WTC11 (cell line): ENCODE measurements around the gene PRM3. TPM values are rescaled to one million over a fixed set of nuclear protein-coding genes. Genes with fewer than 3 reads are reported as not detected.

ENCODE experiments used
- ATAC-seq: fragments of 200-7000 bp; cut with Tn5 transposase; 2 replicates; pipeline ENCODE4 v1.10.0; 2021; ENCODE audit warnings: mild to moderate bottlenecking, moderate library complexity
- CTCF ChIA-PET: fragments of 300-600 bp; sonication (Branson Sonifier 250); formaldehyde crosslinking; loops from one replicate; lab custom pipeline; 2021; ENCODE audit warnings: antibody characterized with exemption; lab: Charles Lee
- POLR2A ChIA-PET: fragments of 350-600 bp; sonication (Branson Sonifier 250); formaldehyde crosslinking; loops from one replicate; lab custom pipeline; 2021; ENCODE audit warnings: antibody characterized with exemption; lab: Charles Lee
- DNase-seq: peaks from one replicate; pipeline ENCODE4 v3.0.0; 2021; ENCODE audit warnings: low spot score
- H3K27ac Mint-ChIP-seq: 2 replicates; pipeline ENCODE4 v1.8.0; 2021; ENCODE audit warnings: mixed read lengths
- H3K27me3 Mint-ChIP-seq: 2 replicates; pipeline ENCODE4 v1.8.0; 2021; ENCODE audit warnings: low read depth, mild to moderate bottlenecking, moderate library complexity, mixed read lengths
- H3K36me3 Mint-ChIP-seq: 2 replicates; pipeline ENCODE4 v1.8.0; 2021; ENCODE audit warnings: mixed read lengths
- H3K4me1 Mint-ChIP-seq: 2 replicates; pipeline ENCODE4 v1.8.0; 2022; ENCODE audit warnings: mixed read lengths
- H3K4me3 Mint-ChIP-seq: 2 replicates; pipeline ENCODE4 v1.8.0; 2021; ENCODE audit warnings: mild to moderate bottlenecking, moderate library complexity, mixed read lengths
- H3K9me3 Mint-ChIP-seq: 2 replicates; pipeline ENCODE4 v1.8.0; 2021; ENCODE audit warnings: mixed read lengths
- AR ChIP-seq: fragments of 250-450 bp; sonication (Bioruptor Pico); IDR thresholded peaks from 2 replicates; pipeline ENCODE4 v1.9.0; 2021; ENCODE audit warnings: mild to moderate bottlenecking
- ELF4 ChIP-seq: sonication (generic); formaldehyde crosslinking; IDR thresholded peaks from 2 replicates; pipeline ENCODE4 v1.8.1; 2022; ENCODE audit warnings: low read depth, mild to moderate bottlenecking, moderate library complexity, missing genetic modification reagents
- FOXJ3 ChIP-seq: sonication (generic); formaldehyde crosslinking; IDR thresholded peaks from 2 replicates; pipeline ENCODE4 v1.9.0; 2021; ENCODE audit warnings: missing genetic modification reagents, mild to moderate bottlenecking, borderline replicate concordance
- FOXP1 ChIP-seq: sonication (generic); formaldehyde crosslinking; IDR thresholded peaks from 2 replicates; pipeline ENCODE4 v1.8.0; 2022; ENCODE audit warnings: missing genetic modification reagents, mild to moderate bottlenecking, moderate library complexity, borderline replicate concordance
- HMGXB4 ChIP-seq: sonication (generic); formaldehyde crosslinking; IDR thresholded peaks from 2 replicates; pipeline ENCODE4 v1.8.1; 2023; ENCODE audit warnings: mild to moderate bottlenecking, moderate library complexity, missing genetic modification reagents
- IRF1 ChIP-seq: sonication (generic); formaldehyde crosslinking; IDR thresholded peaks from 2 replicates; pipeline ENCODE4 v1.8.0; 2023; ENCODE audit warnings: missing genetic modification reagents
- JUN ChIP-seq: sonication (generic); formaldehyde crosslinking; IDR thresholded peaks from 2 replicates; pipeline ENCODE4 v1.8.0; 2023; ENCODE audit warnings: mild to moderate bottlenecking, missing genetic modification reagents
- MLX ChIP-seq: sonication (generic); formaldehyde crosslinking; IDR thresholded peaks from 2 replicates; pipeline ENCODE4 v1.8.1; 2023; ENCODE audit warnings: mild to moderate bottlenecking, missing genetic modification reagents, moderate library complexity
- NFATC4 ChIP-seq: fragments of 250-450 bp; sonication (Bioruptor Pico); IDR thresholded peaks from 2 replicates; pipeline ENCODE4 v1.9.0; 2021; ENCODE audit warnings: mild to moderate bottlenecking
- NR2C2 ChIP-seq: sonication (generic); formaldehyde crosslinking; IDR thresholded peaks from 2 replicates; pipeline ENCODE4 v1.8.0; 2022; ENCODE audit warnings: mild to moderate bottlenecking, missing genetic modification reagents
- SMAD3 ChIP-seq: sonication (generic); formaldehyde crosslinking; IDR thresholded peaks from 2 replicates; pipeline ENCODE4 v1.8.0; 2022; ENCODE audit warnings: missing genetic modification reagents, mild to moderate bottlenecking, borderline replicate concordance
- SMAD4 ChIP-seq: sonication (generic); formaldehyde crosslinking; IDR thresholded peaks from 2 replicates; pipeline ENCODE4 v1.8.0; 2022; ENCODE audit warnings: mild to moderate bottlenecking, missing genetic modification reagents
- SOX15 ChIP-seq: fragments of 250-450 bp; sonication (Bioruptor Pico); IDR thresholded peaks from 2 replicates; pipeline ENCODE4 v1.9.0; 2021; ENCODE audit warnings: mild to moderate bottlenecking
- SP1 ChIP-seq: sonication (generic); formaldehyde crosslinking; conservative IDR thresholded peaks from 2 replicates; pipeline ENCODE4 v1.8.1; 2022; ENCODE audit warnings: missing genetic modification reagents
- TEAD4 ChIP-seq: sonication (generic); formaldehyde crosslinking; IDR thresholded peaks from 2 replicates; pipeline ENCODE4 v1.8.0; 2022; ENCODE audit warnings: mild to moderate bottlenecking, missing genetic modification reagents
- ZNF232 ChIP-seq: sonication (generic); formaldehyde crosslinking; IDR thresholded peaks from 2 replicates; pipeline ENCODE4 v1.8.0; 2022; ENCODE audit warnings: mild to moderate bottlenecking, missing genetic modification reagents
- ZNF263 ChIP-seq: sonication (generic); formaldehyde crosslinking; IDR thresholded peaks from 2 replicates; pipeline ENCODE4 v1.8.1; 2022; ENCODE audit warnings: low read depth, mild to moderate bottlenecking, moderate library complexity, missing genetic modification reagents
- total RNA-seq: library from RNA; stranded (reverse); gene quantifications from 3 replicates; pipeline ENCODE4 v1.2.3, GENCODE V29; 2021
- TF ChIP-seq, protein P1 (sequence below): fragments of 250-450 bp; sonication (Bioruptor Pico); IDR thresholded peaks from 2 replicates; pipeline ENCODE4 v1.9.0; 2021; ENCODE audit warnings: mild to moderate bottlenecking
- TF ChIP-seq, protein P2 (sequence below): sonication (generic); formaldehyde crosslinking; IDR thresholded peaks from 2 replicates; pipeline ENCODE4 v1.8.0; 2023; ENCODE audit warnings: missing genetic modification reagents, mild to moderate bottlenecking, borderline replicate concordance

Gene PRM3
- total RNA-seq, 1 experiment from 2014 or later: not detected

DNA sequence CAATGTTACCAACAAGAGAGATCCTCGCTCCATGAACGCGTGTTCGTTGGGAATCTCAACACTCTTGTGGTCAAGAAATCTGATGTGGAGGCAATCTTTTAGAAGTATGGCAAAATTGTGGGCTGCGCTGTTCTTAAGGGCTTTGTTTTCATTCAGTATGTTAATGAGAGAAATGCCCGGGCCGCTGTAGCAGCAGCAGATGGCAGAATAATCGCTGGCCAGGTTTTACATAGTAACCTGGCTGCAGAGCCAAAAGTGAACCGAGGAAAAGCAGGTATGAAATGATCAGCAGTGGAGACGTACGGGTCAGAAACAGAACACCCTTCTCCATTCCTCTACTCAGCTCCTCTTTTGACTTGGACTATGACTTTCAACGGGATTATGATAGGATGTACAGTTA lies 30.8 kb downstream of the PRM3 start:
- peaks cover 5% of the 10 kb centered on the region for H3K4me1 Mint-ChIP-seq
- no peak overlapping the region for H3K27ac Mint-ChIP-seq
- DNase-seq: no peak
- ATAC-seq: no peak
- H3K4me3 Mint-ChIP-seq: no peak overlapping the region
- peaks cover 5% of the 10 kb centered on the region for H3K9me3 Mint-ChIP-seq
- no peaks in the 10 kb centered on the region; the same call in 1 of the 2 replicates for H3K27me3 Mint-ChIP-seq
- H3K36me3 Mint-ChIP-seq: no peaks in the 10 kb centered on the region
- TF ChIP-seq NFATC4 (CRISPR knock-in tag): no peak
- no peak for TF ChIP-seq HMGXB4 (CRISPR knock-in tag)
- TF ChIP-seq ELF4 (CRISPR knock-in tag): no peak
- TF ChIP-seq SMAD4 (CRISPR knock-in tag): no peak
- no peak for TF ChIP-seq JUN (CRISPR knock-in tag)
- TF ChIP-seq SMAD3 (CRISPR knock-in tag): no peak
- TF ChIP-seq, protein P1, sequence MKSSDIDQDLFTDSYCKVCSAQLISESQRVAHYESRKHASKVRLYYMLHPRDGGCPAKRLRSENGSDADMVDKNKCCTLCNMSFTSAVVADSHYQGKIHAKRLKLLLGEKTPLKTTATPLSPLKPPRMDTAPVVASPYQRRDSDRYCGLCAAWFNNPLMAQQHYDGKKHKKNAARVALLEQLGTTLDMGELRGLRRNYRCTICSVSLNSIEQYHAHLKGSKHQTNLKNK (CRISPR knock-in tag): no peak
- TF ChIP-seq ZNF232 (CRISPR knock-in tag): no peak
- POLR2A ChIA-PET: interaction anchor here (0.6 kb wide), 1 partner anchor 36 kb away, joined by 3 read pairs; no protein-coding TSS in a partner anchor
- CTCF ChIA-PET: interaction anchor here (1.4 kb wide), 1 partner anchor 24 kb away, joined by 4 read pairs; no protein-coding TSS in a partner anchor

DNA sequence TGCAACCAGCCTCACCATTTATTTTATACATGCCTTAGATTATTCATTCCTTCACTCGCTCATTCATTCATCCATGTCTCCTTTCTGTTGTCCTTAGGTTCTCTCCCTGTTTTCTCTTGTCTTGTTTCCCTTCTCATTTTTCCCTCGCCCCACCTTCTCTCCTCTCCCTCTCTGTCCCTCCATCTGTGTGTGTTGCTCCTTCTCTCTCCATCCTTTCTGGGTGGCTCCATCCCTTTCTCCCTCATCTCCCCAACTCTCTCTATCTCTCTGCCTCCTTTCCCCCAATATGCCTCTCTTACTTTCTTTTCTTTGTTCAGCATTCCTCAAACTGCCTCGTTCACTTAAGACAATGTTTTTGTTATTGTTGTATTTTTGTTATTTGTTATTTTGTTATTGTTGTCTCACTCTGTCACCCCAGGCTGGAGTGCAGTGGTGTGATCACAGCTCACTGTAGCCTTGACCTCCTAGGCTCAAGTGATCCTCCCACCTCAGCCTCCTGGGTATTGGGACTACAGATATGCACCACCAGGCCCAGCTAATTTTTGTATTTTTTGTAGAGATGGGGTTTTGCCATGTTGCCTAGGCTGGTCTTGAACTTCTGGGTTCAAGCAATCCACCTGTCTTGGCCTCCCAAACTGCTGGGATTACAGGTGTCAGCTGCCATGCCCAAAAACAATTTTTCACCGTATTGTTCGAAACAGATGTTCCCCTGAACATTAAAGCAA lies 31.8 kb downstream of the PRM3 start:
- ChIA-PET CTCF (interaction anchor here (1.1 kb wide), 1 partner anchor 130 kb away, joined by 3 read pairs; no protein-coding TSS in a partner anchor), POLR2A (no interaction called here)
- no peak for DNase-seq
- Mint-ChIP-seq H3K9me3 (peaks cover 5% of the 10 kb centered on the region), H3K27me3 (no peaks in the 10 kb centered on the region; the same call in 1 of the 2 replicates), H3K4me1 (peaks cover 5% of the 10 kb centered on the region), H3K36me3 (no peaks in the 10 kb centered on the region), H3K27ac (no peak overlapping the region), H3K4me3 (no peak overlapping the region)
- ATAC-seq: no peak
- TF ChIP-seq SP1 (CRISPR knock-in tag): no peak
- TF ChIP-seq MLX: no peak
- no peak for TF ChIP-seq FOXP1
- TF ChIP-seq SOX15: no peak
- no peak for TF ChIP-seq ZNF263 (CRISPR knock-in tag)
- TF ChIP-seq TEAD4 (CRISPR knock-in tag): no peak
- TF ChIP-seq, protein P2, sequence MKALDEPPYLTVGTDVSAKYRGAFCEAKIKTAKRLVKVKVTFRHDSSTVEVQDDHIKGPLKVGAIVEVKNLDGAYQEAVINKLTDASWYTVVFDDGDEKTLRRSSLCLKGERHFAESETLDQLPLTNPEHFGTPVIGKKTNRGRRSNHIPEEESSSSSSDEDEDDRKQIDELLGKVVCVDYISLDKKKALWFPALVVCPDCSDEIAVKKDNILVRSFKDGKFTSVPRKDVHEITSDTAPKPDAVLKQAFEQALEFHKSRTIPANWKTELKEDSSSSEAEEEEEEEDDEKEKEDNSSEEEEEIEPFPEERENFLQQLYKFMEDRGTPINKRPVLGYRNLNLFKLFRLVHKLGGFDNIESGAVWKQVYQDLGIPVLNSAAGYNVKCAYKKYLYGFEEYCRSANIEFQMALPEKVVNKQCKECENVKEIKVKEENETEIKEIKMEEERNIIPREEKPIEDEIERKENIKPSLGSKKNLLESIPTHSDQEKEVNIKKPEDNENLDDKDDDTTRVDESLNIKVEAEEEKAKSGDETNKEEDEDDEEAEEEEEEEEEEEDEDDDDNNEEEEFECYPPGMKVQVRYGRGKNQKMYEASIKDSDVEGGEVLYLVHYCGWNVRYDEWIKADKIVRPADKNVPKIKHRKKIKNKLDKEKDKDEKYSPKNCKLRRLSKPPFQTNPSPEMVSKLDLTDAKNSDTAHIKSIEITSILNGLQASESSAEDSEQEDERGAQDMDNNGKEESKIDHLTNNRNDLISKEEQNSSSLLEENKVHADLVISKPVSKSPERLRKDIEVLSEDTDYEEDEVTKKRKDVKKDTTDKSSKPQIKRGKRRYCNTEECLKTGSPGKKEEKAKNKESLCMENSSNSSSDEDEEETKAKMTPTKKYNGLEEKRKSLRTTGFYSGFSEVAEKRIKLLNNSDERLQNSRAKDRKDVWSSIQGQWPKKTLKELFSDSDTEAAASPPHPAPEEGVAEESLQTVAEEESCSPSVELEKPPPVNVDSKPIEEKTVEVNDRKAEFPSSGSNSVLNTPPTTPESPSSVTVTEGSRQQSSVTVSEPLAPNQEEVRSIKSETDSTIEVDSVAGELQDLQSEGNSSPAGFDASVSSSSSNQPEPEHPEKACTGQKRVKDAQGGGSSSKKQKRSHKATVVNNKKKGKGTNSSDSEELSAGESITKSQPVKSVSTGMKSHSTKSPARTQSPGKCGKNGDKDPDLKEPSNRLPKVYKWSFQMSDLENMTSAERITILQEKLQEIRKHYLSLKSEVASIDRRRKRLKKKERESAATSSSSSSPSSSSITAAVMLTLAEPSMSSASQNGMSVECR (CRISPR knock-in tag): no peak
- TF ChIP-seq NR2C2 (CRISPR knock-in tag): no peak
- no peak for TF ChIP-seq IRF1 (CRISPR knock-in tag)
- no peak for TF ChIP-seq AR (CRISPR knock-in tag)
- TF ChIP-seq FOXJ3 (CRISPR knock-in tag): no peak
